GM21825 (cell line): ENCODE measurements around the gene RPL18.
"Not testable (repeated sequence)": the region's sequence is repeated elsewhere in the genome, so short reads cannot be mapped to it uniquely, and the experiment has no call there.

Experiments used
- ATAC-seq: cut with Tn5 transposase; IDR thresholded peaks from one replicate; pipeline ENCODE4 v1.9.1; 2021; ENCODE audit warnings: mild to moderate bottlenecking, moderate library complexity; ENCODE audit not compliant: unreplicated experiment

RPL18 gene

DNA sequence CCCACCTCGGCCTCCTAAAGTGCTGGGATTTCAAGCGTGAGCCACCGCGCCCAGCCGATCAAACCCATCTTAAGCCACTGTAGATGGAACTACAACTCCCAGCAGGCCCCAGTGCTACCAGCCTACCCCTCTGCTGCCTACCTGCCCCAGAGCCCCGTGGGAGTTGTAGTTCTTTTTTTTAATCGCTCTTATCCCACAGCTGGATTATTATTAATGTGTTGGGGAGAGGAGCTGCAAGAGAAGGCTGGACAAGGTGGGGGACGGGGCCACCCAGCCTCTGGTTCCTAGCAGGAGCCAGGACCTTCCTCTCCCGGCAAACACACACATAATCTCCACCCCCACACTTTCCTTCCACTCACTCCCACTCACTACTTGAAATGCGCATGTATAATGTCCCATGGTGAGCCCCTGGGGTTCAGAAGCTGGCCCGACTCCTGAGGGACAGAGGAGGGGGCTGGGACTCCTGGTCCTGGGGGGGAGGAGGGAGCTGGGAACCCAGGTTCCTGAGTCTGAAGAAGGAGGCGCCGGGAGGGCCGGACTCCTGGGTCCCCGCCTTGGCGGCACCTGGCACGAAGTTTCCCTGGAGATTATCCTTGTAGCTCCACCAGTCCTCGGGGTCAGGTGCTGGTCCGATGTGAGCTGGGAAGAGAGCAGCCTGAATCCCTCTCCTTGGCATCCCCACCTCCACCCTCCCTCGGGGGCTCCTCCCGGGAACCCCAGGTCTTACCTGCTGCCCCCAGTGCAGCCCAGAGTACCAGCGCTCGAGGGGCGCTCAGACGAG lies 26.1 kb upstream of the RPL18 start:
- no peak for ATAC-seq

DNA sequence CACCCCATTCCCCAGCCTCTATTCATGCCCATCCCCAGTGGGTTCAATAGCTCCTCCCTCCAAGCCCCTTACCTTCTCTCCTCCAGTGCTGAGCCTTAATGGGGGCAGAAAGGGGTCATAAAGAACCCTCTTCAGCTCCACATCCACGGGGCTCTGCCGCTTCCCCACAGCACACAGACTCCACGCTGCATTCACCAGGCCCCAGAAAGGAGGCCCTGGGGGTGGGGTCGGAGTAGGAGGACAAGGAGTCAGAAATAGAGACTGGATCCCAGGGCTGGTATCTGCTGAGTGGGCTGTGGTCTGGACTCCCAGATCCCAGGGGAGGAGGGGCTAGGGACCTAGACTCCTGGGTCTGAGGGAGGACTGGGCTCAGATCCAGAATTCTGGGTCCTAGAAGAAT lies 25.4 kb upstream of the RPL18 start:
- ATAC-seq: no peak

GRCh38 chr19:48642862-48643261 lies 23.9 kb upstream of the RPL18 start:
- ATAC-seq: no peak

GRCh38 chr19:48641850-48642249 lies 22.9 kb upstream of the RPL18 start:
- no peak for ATAC-seq

GRCh38 chr19:48639483-48640375 lies 20.8 kb upstream of the RPL18 start:
- no peak for ATAC-seq

- no peak for ATAC-seq
Observed at GRCh38 chr19:48638831-48639381, 19.9 kb upstream of the RPL18 start.

DNA sequence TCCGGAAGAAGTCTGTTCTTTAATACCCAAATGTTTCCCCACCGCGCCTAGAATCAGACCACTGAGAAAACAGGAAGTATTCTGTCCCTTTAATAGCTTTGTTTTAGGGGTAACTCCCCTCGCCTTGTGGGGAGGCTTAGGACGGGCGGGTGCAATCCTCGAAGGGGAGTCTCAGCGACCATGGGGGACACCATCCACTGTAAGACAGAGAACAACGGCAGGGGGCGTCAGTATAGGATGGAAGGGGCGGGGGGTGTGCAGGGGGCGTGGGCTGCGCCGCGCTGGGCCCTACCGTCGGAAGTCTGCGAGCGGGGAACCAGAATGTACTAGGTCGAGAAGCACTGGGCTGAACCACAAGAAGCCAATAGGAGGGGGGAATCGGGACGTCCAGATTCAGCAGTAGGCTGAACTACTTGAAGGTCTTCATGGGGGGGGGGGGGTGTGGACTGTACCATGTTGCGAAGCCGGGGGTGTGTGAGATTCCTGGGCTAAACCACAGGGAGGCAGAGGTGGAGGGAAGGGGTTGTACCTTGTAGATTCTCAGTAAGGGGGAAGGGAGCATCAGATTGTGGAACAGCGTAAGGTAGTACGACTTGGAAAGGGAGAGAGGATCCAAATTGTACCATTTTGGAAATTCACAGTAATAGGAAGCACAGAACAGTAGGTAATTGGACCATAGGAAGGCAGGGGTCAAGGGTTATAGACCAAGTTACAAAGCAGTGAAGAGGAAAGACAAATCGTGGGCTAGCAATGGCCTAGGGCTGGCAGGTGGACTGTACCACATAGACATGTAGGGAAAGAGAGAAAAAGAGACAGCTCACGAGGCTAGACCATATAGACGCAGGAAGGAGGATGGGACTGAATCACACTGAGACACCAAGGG lies 19.2 kb upstream of the RPL18 start:
- peak; percentile 5 for ATAC-seq

- ATAC-seq: peak; percentile 59
Observed at GRCh38 chr19:48637449-48637947, 18.5 kb upstream of the RPL18 start.

- ATAC-seq: no peak
Observed at GRCh38 chr19:48636859-48637448, 18.0 kb upstream of the RPL18 start, which contains the start of gene DBP. Gene DBP, minus strand, starts transcription at chr19:48637379. Its CDS starts 385 bp downstream, at chr19:48636994.

DNA sequence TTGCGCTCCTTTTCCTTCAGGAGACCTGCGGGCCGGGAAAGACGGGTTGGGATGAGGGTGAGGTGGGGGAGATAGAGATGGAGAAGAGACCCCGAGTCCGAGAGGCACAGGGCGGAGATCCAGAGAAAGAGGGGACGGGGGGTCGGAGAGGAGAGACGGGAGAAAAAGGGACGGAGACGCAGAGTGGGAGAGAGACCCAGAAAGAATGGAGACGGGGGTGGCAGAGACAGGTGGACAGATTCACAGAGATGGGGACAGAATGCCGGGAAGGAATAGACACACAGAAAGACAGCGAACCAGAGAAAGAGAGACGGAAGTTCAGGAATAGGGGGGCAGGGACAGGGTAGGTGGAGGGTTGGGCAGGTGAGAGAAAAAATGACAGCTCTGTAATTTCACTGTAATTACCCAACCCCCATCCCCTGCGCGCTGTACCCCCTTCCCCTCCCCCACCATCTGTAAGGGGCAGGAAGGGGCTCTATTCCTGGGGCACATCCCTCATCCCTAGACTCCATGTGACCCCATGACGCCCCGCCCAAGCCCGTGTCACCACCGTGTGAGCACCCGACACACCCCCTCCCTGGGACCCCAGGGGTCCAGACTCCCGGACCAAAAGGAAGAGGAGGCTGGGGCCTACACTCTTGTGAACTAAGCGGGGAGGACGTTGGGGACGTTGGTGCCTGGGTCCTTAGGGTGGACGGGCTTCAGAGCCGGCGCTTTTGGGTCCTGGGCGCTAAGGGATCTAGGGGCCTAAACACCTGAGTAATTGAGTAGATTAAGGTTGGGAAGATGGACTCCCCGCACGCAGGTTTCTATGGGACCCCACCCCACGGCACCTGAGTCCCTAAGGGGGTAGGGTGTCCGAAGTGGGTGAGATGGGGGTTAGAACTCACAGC lies 17.2 kb upstream of the RPL18 start:
- ATAC-seq: no peak

- ATAC-seq: no peak
Observed at GRCh38 chr19:48635263-48635965, 16.4 kb upstream of the RPL18 start.

DNA sequence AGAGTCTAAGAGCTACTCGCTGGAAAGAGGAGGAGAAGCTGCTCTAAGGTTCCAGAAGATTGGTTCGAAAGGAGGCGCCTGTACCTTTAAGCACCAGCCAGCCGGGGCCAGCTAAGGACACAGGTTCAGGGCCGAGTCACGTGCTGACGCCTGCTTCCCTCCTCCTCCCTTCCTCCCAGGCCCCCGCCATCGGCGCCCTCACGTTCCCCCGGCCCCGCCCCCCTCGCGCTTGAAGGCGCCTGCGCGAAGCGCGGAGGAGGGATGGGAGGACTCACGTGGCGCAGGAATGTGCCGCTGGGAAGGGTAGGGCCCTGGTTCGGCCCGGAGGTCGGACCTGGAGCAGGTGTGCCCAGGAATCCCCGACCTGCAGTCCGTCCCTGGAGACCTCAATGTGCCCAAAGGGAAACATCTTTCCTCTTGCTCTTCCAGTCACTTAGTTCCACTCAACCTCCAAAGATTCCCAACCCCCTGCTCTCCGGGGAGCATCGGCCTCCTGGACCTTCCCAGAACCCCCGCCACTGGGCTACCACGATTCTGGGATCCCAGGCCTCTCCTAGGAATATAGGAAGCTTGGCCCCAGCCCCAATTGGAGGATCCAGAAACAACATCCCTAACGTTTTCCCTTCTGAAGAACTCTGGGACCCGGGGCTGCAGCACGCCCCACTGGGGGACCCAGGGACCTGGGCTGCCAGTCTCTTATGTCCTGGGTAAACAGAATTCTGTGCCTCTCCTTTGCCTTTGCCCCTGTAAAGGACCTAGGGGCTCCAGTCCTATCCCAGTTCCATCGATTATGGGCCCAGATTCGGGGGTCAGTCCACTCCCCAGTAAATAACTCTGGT lies 15.7 kb upstream of the RPL18 start:
- ATAC-seq: peak; percentile 34

DNA sequence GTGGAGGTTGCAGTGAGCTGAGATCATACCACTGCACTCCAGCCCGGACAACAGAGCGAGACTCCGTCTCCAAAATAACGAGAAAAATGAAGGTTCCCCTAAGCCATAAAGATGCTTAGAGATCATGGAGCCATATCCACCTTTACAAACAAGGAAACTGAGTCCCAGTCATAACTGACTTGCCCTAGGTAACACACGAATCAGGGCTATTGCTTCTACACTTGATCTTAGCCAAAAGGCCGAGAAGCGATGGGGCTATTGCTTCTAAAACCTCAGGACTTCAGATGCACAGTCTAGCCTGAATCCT lies 15.0 kb upstream of the RPL18 start:
- ATAC-seq: no peak

DNA sequence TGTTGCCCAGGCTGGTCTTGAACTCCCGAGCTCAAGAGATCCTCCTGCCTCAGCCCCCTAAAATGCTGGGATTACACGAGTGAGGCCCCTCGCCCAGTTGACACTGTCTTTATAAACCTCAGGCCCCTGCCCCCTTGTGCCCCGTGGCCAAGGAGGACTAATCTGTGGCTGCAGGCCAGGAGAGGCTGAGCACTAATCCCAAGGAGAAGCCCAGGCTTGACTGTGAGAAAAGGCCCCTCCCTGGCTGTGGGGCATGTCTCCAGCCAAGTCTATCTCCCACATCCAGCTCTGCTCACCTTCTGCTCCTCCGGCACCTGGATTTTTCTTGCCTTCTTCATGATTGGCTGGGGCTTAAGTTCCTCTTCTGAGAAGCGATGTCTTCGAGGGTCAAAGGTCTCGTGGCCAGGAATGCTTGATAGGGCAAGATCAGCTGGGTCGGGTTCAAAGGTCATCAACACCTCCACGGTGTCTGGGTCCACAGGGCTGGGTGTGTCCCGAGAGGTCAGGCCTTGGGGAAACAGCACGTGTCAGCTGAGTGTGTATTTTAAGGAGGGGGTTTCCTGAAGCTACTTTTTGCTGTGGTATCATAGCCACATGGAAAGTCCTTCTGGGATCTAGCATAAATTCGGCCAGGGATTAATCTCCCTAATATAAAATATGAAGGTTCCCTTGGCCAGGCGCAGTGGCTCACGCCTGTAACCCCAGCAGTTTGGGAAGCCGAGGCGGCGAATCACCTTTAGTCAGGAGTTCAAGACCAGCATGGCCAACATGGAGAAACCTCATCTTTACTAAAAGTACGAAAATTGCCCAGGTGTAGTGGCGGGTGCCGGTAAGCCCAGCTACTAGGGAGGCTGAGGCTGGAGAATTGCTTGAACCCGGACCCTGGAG lies 14.4 kb upstream of the RPL18 start:
- ATAC-seq: no peak

DNA sequence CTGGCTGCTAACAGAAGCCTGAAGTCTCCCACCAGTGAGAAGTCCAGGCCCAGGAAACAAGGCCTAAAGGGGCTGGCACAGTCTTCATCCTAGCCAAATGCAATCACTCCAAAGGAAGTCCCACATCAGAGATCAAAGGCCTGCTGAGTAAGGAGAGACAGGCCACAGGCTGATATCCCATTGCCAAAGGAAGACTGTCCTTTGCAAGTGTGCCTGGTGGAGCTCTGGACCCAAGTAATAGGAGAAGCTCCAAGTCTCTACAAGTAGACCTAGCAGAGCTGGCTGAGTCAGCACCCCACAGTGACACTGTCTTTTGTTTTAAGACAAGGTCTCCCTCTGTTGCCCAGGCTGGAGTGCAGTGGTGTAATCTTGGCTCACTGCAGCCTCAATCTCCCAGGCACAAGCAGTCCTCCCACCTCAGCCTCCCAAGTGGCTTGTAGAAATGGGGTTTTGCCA lies 13.7 kb upstream of the RPL18 start:
- no peak for ATAC-seq

- not testable (repeated sequence) for ATAC-seq
Observed at GRCh38 chr19:48632286-48632685, 13.3 kb upstream of the RPL18 start.

DNA sequence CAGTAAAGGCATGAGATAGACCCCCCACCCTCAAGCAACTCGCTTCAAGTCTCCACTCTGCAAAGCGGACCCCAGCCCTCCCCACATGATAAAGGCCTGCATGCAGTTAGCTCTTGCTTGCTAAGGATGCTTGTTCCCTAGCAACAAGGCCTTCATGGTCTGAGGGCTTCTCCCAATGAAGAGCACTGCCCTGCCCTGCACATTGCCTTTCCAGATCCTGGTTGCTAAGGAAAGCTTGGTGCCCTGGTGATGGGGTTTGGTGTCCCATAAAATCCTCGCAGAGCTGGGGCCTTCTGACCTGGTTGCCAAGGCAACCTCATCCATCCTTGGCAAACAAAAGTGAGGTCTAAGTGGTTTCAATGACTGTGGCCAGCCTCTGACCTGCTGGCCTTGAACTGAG lies 12.2 kb upstream of the RPL18 start:
- no peak for ATAC-seq
